Activated CD8-positive, alpha-beta T cell treated with anti-CD3 and anti-CD28 coated beads, Interleukin-2, amount 10 ng/mL, durations not matched to agents 7 days and 5 days (primary cell): Measurements from ENCODE around the gene NRGN. TPM values are rescaled to one million over a fixed set of nuclear protein-coding genes. Genes with fewer than 3 reads are reported as not detected.

Experiments used
- ATAC-seq: fragments of 150-1000 bp; cut with Tn5 transposase; one replicate; pipeline ENCODE4 v1.10.0; 2021; ENCODE audit warnings: moderate library complexity
- CTCF ChIA-PET: fragments of 350-600 bp; sonication (Branson Sonifier 250); formaldehyde crosslinking; loops from one replicate; lab custom pipeline; 2021; ENCODE audit warnings: antibody characterized with exemption; lab: Charles Lee
- POLR2A ChIA-PET: fragments of 350-600 bp; sonication (Branson Sonifier 250); formaldehyde crosslinking; loops from one replicate; lab custom pipeline; 2021; ENCODE audit warnings: antibody characterized with exemption; lab: Charles Lee
- DNase-seq: peaks from one replicate; pipeline ENCODE4 v3.0.0-alpha.2; 2020
- H3K27ac Mint-ChIP-seq: one replicate; pipeline ENCODE4 v1.8.0; 2021; ENCODE audit warnings: mild to moderate bottlenecking, mixed read lengths
- H3K27me3 Mint-ChIP-seq: one replicate; pipeline ENCODE4 v1.8.0; 2021; ENCODE audit warnings: low read depth, mixed read lengths
- H3K36me3 Mint-ChIP-seq: one replicate; pipeline ENCODE4 v1.8.0; 2021; ENCODE audit warnings: low read depth, mixed read lengths
- H3K4me1 Mint-ChIP-seq: one replicate; pipeline ENCODE4 v1.8.0; 2021; ENCODE audit warnings: low read depth, mixed read lengths
- H3K4me3 Mint-ChIP-seq: one replicate; pipeline ENCODE4 v1.8.0; 2021; ENCODE audit warnings: mild to moderate bottlenecking, mixed read lengths
- H3K9me3 Mint-ChIP-seq: one replicate; pipeline ENCODE4 v1.8.0; 2022; ENCODE audit warnings: mixed read lengths; ENCODE audit not compliant: insufficient read depth
- total RNA-seq, 2 experiments: library from RNA; stranded (reverse); gene quantifications; one replicate each; pipeline ENCODE4 v1.2.3, GENCODE V29; 2021

NRGN gene
- total RNA-seq, 2 experiments from 2014 or later, result 5.7 to 6.1 TPM

DNA sequence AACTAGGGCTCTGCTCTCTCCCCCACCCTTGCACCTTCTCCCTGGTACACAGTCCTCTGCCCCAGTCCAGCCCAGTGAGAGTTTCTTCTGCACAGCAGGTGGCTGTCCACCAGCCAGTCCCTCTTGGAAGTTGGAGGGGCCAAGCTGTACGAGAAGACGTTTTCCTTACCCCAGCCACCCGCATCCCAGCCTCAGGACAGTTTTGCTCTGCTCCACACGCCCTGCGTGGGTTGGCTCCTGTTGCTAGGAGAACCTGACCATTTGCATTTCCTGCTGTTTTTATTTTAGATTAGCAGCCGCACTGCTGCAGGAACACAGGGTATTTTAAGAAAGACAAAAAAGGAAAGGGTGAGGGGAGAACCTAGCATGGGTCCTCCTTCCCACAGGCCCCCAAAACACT lies 17.6 kb upstream of the NRGN start:
- CTCF ChIA-PET, result no interaction called here
- Mint-ChIP-seq H3K27ac (no peak overlapping the region), H3K4me3 (no peak overlapping the region), H3K9me3 (no peaks in the 10 kb centered on the region), H3K4me1 (peaks cover 22% of the 10 kb centered on the region), H3K36me3 (no peaks in the 10 kb centered on the region), H3K27me3 (peaks cover 71% of the 10 kb centered on the region)
- POLR2A ChIA-PET, result no interaction called here
- DNase-seq, result no peak
- no peak for ATAC-seq

DNA sequence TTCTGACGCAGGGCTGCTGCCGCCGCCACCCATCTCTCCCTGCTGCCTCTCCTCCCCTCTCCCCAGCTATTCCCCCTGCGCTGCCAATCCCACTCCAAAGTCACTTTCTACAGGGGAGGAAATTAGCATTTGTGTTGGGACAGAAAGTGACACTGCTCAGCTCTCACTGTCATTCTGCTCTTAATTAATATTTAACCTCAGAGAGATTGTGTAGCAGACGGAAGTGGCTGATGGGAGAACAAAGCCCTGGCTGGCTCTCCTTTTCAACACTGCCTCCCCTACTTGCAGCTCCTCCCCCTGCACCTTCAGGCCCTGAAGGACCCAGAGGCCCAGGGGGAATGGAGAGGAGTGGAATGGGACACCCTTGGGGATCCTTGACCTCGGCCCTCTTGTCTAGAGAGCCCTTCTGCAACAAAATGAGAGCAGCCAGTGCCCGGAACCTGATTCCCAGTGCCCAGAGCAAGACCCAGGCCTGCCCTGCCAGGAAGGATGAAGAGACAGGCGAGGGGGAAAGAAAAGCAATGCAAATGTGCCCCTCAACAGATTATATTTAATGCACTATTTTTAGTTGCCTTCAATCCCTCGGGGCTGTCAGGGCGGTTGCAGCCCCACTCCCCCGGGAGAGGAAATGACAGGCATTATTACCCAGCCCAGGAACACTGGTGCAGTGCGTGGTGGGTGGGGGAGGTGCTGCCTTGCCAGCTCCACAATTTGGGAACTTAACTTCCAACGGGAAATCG lies 14.6 kb upstream of the NRGN start:
- DNase-seq (no peak), ATAC-seq (no peak)
- Mint-ChIP-seq H3K27ac (no peak overlapping the region), H3K4me1 (peaks cover 11% of the 10 kb centered on the region), H3K36me3 (no peaks in the 10 kb centered on the region), H3K27me3 (peaks cover 48% of the 10 kb centered on the region), H3K9me3 (no peaks in the 10 kb centered on the region), H3K4me3 (no peak overlapping the region)
- ChIA-PET CTCF (interaction anchor here (2.2 to 3.7 kb wide), 2 partner anchors 16 to 56 kb away, joined by 11 read pairs; no protein-coding TSS in a partner anchor), POLR2A (no interaction called here)

DNA sequence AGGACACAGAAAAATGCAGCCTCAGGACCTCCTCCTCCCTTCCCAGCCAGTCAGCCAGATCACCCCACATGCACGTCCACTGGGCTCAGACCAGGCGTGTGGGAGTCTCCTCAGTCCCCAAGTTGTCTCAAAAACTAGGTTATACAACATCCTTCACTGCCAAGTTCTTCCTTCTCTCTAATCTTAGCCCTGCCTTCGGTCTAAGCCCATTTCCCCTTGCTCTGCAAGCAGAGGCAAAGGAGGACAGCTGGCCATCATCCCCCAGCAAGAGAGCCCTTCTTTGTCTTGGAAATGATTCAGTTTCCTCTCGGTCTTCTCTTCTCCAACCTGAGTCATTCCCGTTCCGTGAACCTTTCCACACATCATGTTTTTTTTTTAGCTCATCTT lies 14.0 kb upstream of the NRGN start:
- Mint-ChIP-seq H3K36me3 (no peaks in the 10 kb centered on the region), H3K9me3 (no peaks in the 10 kb centered on the region), H3K4me3 (no peak overlapping the region), H3K4me1 (peaks cover 11% of the 10 kb centered on the region), H3K27ac (no peak overlapping the region), H3K27me3 (peaks cover 48% of the 10 kb centered on the region)
- ChIA-PET CTCF (interaction anchor here (3.7 kb wide), 1 partner anchor 15 kb away, joined by 11 read pairs; no protein-coding TSS in a partner anchor), POLR2A (no interaction called here)
- no peak for DNase-seq
- ATAC-seq, result no peak

DNA sequence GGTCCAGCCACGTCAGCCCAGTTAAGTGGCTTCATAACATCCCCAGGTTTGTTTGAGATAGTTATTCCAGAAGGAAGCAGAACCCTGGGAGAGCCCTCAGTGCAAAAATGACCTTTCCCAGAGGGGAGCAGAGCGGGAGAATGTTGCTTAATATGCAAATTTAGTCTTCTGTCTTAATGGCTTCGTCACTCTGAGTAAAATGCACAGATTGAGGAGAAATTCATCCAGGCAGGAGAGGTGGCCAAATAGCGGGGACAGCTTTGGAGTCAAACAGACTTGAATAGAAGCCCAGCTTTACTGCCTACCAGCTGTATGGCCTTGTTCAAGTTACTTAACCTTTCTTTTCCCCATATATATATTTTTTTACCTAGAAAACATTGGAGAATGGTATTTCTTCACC lies 12.3 kb upstream of the NRGN start:
- H3K4me3 Mint-ChIP-seq, result no peak overlapping the region
- CTCF ChIA-PET, result no interaction called here
- H3K27me3 Mint-ChIP-seq, result peaks cover 37% of the 10 kb centered on the region
- POLR2A ChIA-PET, result no interaction called here
- no peaks in the 10 kb centered on the region for H3K9me3 Mint-ChIP-seq
- H3K4me1 Mint-ChIP-seq, result peaks cover 8% of the 10 kb centered on the region
- no peaks in the 10 kb centered on the region for H3K36me3 Mint-ChIP-seq
- no peak for DNase-seq
- ATAC-seq, result no peak
- H3K27ac Mint-ChIP-seq, result no peak overlapping the region

DNA sequence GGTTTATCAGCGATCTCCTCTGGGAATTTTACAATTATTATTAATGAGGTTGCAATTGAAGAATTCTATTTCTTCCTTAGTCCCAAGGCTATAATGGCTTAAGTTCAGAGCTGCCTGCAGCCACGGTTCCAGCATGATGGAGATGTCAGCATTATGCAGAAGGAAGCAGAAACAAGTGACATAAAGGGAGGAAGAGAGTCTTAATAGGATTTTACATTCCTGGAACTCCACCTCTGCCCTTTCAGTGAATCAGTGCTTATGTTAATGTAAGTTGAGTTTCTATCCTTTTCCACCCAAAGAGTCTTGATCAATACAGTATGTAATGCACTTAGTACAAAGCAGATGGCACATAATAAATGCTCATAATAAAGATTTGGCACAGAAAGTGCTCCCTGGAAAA lies 11.6 kb upstream of the NRGN start:
- no peak for DNase-seq
- ATAC-seq, result no peak
- Mint-ChIP-seq H3K4me1 (peaks cover 6% of the 10 kb centered on the region), H3K27ac (no peak overlapping the region), H3K27me3 (peaks cover 30% of the 10 kb centered on the region), H3K9me3 (no peaks in the 10 kb centered on the region), H3K4me3 (no peak overlapping the region), H3K36me3 (no peaks in the 10 kb centered on the region)
- ChIA-PET CTCF (no interaction called here), POLR2A (no interaction called here)

DNA sequence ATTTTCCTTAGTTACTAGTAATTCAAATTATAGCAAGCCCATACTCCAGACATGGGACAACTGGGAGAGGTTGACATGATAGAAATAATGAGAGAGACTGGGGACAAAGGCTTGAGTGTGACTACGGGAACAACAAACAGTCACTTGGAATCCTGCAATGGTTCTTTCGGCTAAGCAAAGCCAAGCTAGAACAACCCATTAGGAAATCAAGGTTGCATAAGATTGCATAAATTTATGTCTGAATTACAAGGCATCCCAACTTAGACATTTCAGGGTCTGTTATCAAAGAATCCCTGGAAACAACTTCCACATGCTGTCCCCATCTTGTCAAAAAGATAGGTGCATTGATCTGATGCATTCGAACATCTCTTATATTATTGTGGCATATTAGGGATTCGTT lies 10.2 kb upstream of the NRGN start:
- Mint-ChIP-seq H3K36me3 (no peaks in the 10 kb centered on the region), H3K27me3 (peaks cover 20% of the 10 kb centered on the region), H3K9me3 (no peaks in the 10 kb centered on the region), H3K4me1 (peaks cover 6% of the 10 kb centered on the region), H3K27ac (no peak overlapping the region), H3K4me3 (no peak overlapping the region)
- DNase-seq (no peak), ATAC-seq (no peak)
- ChIA-PET POLR2A (no interaction called here), CTCF (no interaction called here)

DNA sequence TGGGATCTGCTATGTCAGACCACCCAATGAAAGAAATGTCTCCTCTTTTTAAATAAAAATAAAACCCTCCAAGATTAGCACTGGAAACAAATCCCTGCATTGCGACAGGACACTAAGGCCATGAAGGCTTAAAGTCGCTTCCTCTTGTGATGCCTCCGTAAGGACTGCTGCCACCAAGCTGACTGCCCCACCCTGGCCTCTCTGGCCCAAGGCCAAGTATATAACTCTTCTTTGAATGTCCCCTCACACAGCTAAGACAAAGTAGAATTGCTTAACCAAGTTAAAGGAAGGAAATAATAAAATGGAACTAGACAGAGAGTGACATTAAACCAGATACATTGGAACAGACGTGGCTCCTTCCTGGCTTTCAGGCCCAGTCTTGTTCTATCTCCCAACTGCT lies 7.5 kb upstream of the NRGN start:
- ChIA-PET POLR2A (no interaction called here), CTCF (no interaction called here)
- Mint-ChIP-seq H3K4me1 (peaks cover 3% of the 10 kb centered on the region), H3K9me3 (no peaks in the 10 kb centered on the region), H3K27ac (no peak overlapping the region), H3K27me3 (peaks cover 20% of the 10 kb centered on the region), H3K4me3 (no peak overlapping the region), H3K36me3 (no peaks in the 10 kb centered on the region)
- ATAC-seq (no peak), DNase-seq (no peak)

DNA sequence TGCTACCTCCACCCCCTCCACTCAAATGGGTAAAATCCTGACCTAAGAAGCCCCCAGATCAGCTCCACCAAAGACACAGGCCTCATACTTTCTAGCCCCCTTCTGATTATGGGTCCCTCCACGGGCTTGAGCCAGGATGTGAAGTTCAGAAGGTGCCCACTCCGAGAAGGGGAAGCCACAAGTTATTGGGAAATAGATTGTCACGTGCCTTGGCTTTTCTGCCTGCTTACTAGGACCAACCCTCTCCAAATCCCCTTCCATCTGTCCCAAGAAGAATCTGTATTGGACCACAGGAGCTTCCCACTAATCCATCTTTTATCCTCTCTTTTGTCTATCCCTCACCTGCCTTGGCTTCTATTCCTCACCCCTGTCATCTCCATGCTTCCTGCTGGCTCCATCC lies 3.0 kb upstream of the NRGN start:
- ATAC-seq (no peak), DNase-seq (no peak)
- Mint-ChIP-seq H3K9me3 (no peaks in the 10 kb centered on the region), H3K27ac (no peak overlapping the region), H3K36me3 (no peaks in the 10 kb centered on the region), H3K4me3 (no peak overlapping the region), H3K27me3 (peaks cover 33% of the 10 kb centered on the region), H3K4me1 (peaks cover 14% of the 10 kb centered on the region)
- POLR2A ChIA-PET, result no interaction called here
- CTCF ChIA-PET, result interaction anchor here (1.6 kb wide), 1 partner anchor 10 kb away, joined by 4 read pairs; no protein-coding TSS in a partner anchor

DNA sequence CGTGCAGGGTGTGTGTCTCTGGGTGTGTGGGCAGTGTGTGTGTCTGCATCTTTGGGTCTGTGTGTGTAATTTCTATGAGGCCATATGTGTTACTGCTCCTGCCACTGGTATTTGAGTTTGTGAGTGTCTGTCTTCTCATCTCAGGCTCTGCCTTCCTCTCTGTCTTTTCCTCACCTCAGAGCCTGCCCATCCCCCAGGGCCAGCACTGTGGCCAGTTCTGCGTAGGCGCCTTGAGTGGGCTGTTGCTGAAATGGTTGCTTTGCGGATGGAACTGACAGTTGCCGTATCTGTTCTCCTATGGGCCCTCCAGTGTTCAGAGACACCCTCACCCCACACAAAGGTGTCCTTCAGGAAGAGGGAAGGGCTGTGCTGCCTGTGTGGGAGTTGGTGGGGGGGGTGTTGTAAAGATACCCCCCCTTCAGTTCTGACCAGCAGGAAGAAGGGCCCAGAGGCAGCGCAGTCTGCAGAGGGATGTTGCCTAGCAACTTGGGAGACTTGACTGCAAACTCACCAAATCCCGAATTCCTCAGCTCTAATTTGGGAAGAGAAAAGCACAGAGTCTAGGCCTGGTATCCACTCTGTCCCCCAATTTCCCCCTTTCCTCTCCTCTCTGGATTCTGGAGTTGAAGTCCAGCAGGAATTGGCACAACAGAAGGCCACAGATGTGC lies 2.0 kb upstream of the NRGN start:
- H3K9me3 Mint-ChIP-seq, result no peaks in the 10 kb centered on the region
- H3K4me1 Mint-ChIP-seq, result peaks cover 14% of the 10 kb centered on the region
- CTCF ChIA-PET, result interaction anchor here (1.6 to 2.0 kb wide), 2 partner anchors 9 to 68 kb away, joined by 4 to 6 read pairs; no protein-coding TSS in a partner anchor
- ATAC-seq (no peak), DNase-seq (no peak)
- H3K27ac Mint-ChIP-seq, result no peak overlapping the region
- H3K4me3 Mint-ChIP-seq, result no peak overlapping the region
- H3K36me3 Mint-ChIP-seq, result no peaks in the 10 kb centered on the region
- H3K27me3 Mint-ChIP-seq, result peaks cover 40% of the 10 kb centered on the region
- POLR2A ChIA-PET, result no interaction called here

DNA sequence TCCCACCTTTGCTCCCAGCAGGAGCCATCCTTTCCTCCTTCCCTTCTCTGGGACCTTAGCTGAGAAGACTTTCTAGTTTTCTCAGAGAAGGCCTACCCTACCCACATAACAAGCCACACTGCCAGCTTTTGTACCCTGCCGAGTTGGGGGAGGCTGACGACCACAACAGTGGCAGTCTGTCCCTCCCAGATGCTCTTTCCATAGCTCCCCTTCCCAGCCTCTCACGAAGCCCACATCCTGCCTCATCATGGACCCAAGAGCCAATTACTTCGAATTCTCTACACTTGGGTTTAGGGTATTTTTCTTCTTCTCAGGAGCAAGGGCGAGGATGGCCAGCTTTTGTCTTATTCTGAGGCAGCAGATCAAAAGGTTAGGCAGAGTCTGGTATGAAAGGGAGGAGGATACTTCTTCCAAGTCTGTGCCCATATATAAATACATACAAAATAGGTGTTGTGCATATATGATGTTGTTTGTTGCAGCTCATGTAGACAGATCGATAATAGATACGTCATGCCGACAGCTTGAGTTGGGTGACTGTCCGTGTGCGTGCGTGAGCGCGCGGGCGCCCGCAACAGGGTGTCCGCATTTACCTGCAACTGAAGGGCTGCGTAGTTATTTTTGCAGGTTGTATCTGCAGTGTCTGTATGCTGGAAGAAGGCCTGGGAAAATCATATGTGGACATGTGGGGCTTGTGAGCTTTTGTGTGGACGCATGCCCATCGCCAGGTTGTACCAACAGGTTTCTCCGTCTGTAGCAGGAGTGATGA lies 846 bp upstream of the NRGN start:
- Mint-ChIP-seq H3K9me3 (no peaks in the 10 kb centered on the region), H3K4me1 (peaks cover 14% of the 10 kb centered on the region), H3K4me3 (peak overlapping the region; percentile 77), H3K27me3 (peaks cover 42% of the 10 kb centered on the region), H3K36me3 (no peaks in the 10 kb centered on the region), H3K27ac (no peak overlapping the region)
- DNase-seq (no peak), ATAC-seq (no peak)
- ChIA-PET CTCF (interaction anchor here (0.8 to 2.0 kb wide), 3 partner anchors 24 to 69 kb away, joined by 3 to 6 read pairs (median 4); no protein-coding TSS in a partner anchor), POLR2A (interaction anchor here (1.1 kb wide), 1 partner anchor 100 kb away, joined by 4 read pairs; no protein-coding TSS in a partner anchor)

DNA sequence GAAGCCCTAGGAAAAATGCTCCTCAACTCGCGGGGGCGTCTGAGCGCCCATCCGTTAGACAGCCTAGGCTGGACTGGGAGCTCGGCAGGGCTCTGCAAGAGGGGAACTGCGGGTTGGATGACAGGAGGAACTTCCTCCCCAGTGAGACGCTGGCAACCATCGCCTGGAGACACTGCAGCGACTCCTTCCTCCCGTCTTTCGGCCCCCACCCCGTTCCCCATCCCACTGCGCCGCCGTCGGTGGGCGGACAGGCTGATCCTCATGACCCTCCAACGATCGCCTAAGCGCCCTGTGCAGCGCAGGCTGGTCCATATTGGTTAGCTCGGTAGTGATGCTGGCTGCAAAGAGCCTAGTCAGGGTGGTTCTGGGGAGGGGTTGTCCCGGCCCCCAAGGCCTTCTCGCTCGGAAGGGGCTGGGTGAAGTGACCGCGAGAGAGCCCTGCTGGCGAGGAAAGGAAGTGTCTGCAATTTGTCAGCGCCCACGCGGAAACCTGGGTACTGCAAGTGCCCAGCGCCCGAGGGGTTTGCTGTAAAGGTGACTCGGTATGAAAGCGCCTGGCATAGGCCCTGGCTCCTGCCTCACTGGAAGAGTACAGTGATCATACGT lies 638 bp downstream of the NRGN start:
- POLR2A ChIA-PET, result no interaction called here
- ATAC-seq (peak; percentile 49), DNase-seq (peak; percentile 58)
- CTCF ChIA-PET, result interaction anchor here (1.0 to 1.8 kb wide), 2 partner anchors 15 to 23 kb away, joined by 5 to 11 read pairs; no protein-coding TSS in a partner anchor
- Mint-ChIP-seq H3K27me3 (peaks cover 44% of the 10 kb centered on the region), H3K4me1 (peaks cover 19% of the 10 kb centered on the region), H3K4me3 (peak overlapping the region; percentile 77), H3K9me3 (no peaks in the 10 kb centered on the region), H3K36me3 (no peaks in the 10 kb centered on the region), H3K27ac (no peak overlapping the region)
